NT2/D1 (cell line): ENCODE results near the gene DTD1.

Experiments
- DNase-seq: peaks from one replicate; pipeline ENCODE4 v3.0.0-alpha.2; 2011; ENCODE audit warnings: low read depth, low spot score
- H3K27me3 ChIP-seq: 2 replicates; pipeline ENCODE4 v1.6.0; 2011; ENCODE audit warnings: mild to moderate bottlenecking; ENCODE audit not compliant: insufficient read length, insufficient read depth
- H3K36me3 ChIP-seq: 2 replicates; pipeline ENCODE4 v1.6.1; 2011; ENCODE audit warnings: mild to moderate bottlenecking, low read length, mixed read lengths; ENCODE audit not compliant: insufficient read depth, insufficient read length
- H3K4me1 ChIP-seq: 2 replicates; pipeline ENCODE4 v1.5.1; 2011; ENCODE audit not compliant: insufficient read depth, insufficient read length
- H3K4me3 ChIP-seq: 2 replicates; pipeline ENCODE4 v1.5.1; 2011; ENCODE audit warnings: low read depth; ENCODE audit not compliant: insufficient read length
- H3K9ac ChIP-seq: 2 replicates; pipeline ENCODE4 v1.6.0; 2011; ENCODE audit warnings: low read depth; ENCODE audit not compliant: insufficient read length
- H3K9me3 ChIP-seq: 2 replicates; pipeline ENCODE4 v1.5.1; 2011; ENCODE audit warnings: mild to moderate bottlenecking, low read length; ENCODE audit not compliant: insufficient read depth
- SUZ12 ChIP-seq: IDR thresholded peaks from 2 replicates; pipeline ENCODE4 v1.6.1; 2011; ENCODE audit not compliant: insufficient read length, insufficient read depth; ENCODE audit errors: extremely low read depth
- YY1 ChIP-seq: IDR thresholded peaks from 2 replicates; pipeline ENCODE4 v1.6.1; 2011; ENCODE audit not compliant: insufficient read length, insufficient read depth
- ZNF274 ChIP-seq: IDR thresholded peaks from 2 replicates; pipeline ENCODE4 v1.6.1; 2011; ENCODE audit warnings: mild to moderate bottlenecking, low read depth, low read length

The DTD1 gene

GRCh38 chr20:18614244-18614643, 26.4 kb downstream of the DTD1 start:
- Histone ChIP-seq H3K9ac (no peak overlapping the region), H3K27me3 (no peaks in the 10 kb centered on the region), H3K4me1 (no peaks in the 10 kb centered on the region), H3K36me3 (no peaks in the 10 kb centered on the region), H3K4me3 (no peak overlapping the region), H3K9me3 (no peaks in the 10 kb centered on the region)
- no peak for DNase-seq
- TF ChIP-seq YY1 (no peak), SUZ12 (no peak), ZNF274 (no peak)

GRCh38 chr20:18615020-18615650, 27.3 kb downstream of the DTD1 start:
- H3K9me3 ChIP-seq: no peaks in the 10 kb centered on the region
- H3K9ac ChIP-seq: no peak overlapping the region
- no peaks in the 10 kb centered on the region for H3K4me1 ChIP-seq
- no peaks in the 10 kb centered on the region for H3K27me3 ChIP-seq
- no peaks in the 10 kb centered on the region for H3K36me3 ChIP-seq
- DNase-seq: no peak
- H3K4me3 ChIP-seq: no peak overlapping the region
- TF ChIP-seq ZNF274 (no peak), SUZ12 (no peak), YY1 (no peak)

- H3K9ac ChIP-seq: no peak overlapping the region
- H3K4me3 ChIP-seq: no peak overlapping the region
- H3K27me3 ChIP-seq: no peaks in the 10 kb centered on the region
- TF ChIP-seq ZNF274: no peak
- no peak for TF ChIP-seq YY1
- TF ChIP-seq SUZ12: no peak
- DNase-seq: no peak
- H3K36me3 ChIP-seq: no peaks in the 10 kb centered on the region
- H3K4me1 ChIP-seq: no peaks in the 10 kb centered on the region
- no peaks in the 10 kb centered on the region for H3K9me3 ChIP-seq
These were observed 33.1 kb downstream of the DTD1 start for GRCh38 chr20:18621004-18621403.

GRCh38 chr20:18623156-18623910, 35.5 kb downstream of the DTD1 start:
- Histone ChIP-seq H3K9me3 (no peaks in the 10 kb centered on the region), H3K27me3 (no peaks in the 10 kb centered on the region), H3K36me3 (no peaks in the 10 kb centered on the region), H3K4me3 (no peak overlapping the region), H3K9ac (no peak overlapping the region), H3K4me1 (no peaks in the 10 kb centered on the region)
- DNase-seq: no peak
- no peak for TF ChIP-seq ZNF274
- TF ChIP-seq SUZ12: no peak
- TF ChIP-seq YY1: no peak

GRCh38 chr20:18624948-18625347, 37.1 kb downstream of the DTD1 start:
- no peak overlapping the region for H3K4me3 ChIP-seq
- H3K9me3 ChIP-seq: no peaks in the 10 kb centered on the region
- no peaks in the 10 kb centered on the region for H3K27me3 ChIP-seq
- no peaks in the 10 kb centered on the region for H3K36me3 ChIP-seq
- H3K9ac ChIP-seq: no peak overlapping the region
- no peak for DNase-seq
- H3K4me1 ChIP-seq: no peaks in the 10 kb centered on the region
- TF ChIP-seq ZNF274 (no peak), YY1 (no peak), SUZ12 (no peak)

- TF ChIP-seq YY1: no peak
- no peak for TF ChIP-seq SUZ12
- no peak for TF ChIP-seq ZNF274
- Histone ChIP-seq H3K36me3 (no peaks in the 10 kb centered on the region), H3K4me3 (no peak overlapping the region), H3K9me3 (no peaks in the 10 kb centered on the region), H3K4me1 (no peaks in the 10 kb centered on the region), H3K27me3 (no peaks in the 10 kb centered on the region), H3K9ac (no peak overlapping the region)
- DNase-seq: no peak
These were observed 38.2 kb downstream of the DTD1 start for GRCh38 chr20:18625907-18626655.

- no peaks in the 10 kb centered on the region for H3K27me3 ChIP-seq
- H3K9me3 ChIP-seq: no peaks in the 10 kb centered on the region
- no peaks in the 10 kb centered on the region for H3K4me1 ChIP-seq
- no peak for DNase-seq
- TF ChIP-seq ZNF274 (no peak), YY1 (no peak), SUZ12 (no peak)
- no peak overlapping the region for H3K9ac ChIP-seq
- H3K36me3 ChIP-seq: no peaks in the 10 kb centered on the region
- no peak overlapping the region for H3K4me3 ChIP-seq
These were observed 40.6 kb downstream of the DTD1 start for GRCh38 chr20:18628330-18628920.
